Stimulated activated CD4-positive, alpha-beta T cell treated with anti-CD3 and anti-CD28 coated beads, Interleukin-12 subunit alpha, Interleukin-12 subunit beta, amount 100 ng/mL, for 48 hours (primary cell): ENCODE data around the gene PLLP.
"Not testable (repeated sequence)": the region's sequence is repeated elsewhere in the genome, so short reads cannot be mapped to it uniquely, and the experiment has no call there.

ENCODE experiments used
- DNase-seq, 3 donors: peaks; one replicate each; pipeline ENCODE4 v3.0.0-alpha.2; 2020; ENCODE audit warnings: low read depth in 2 of 3, low spot score in 1 of 3

The PLLP gene

GRCh38 chr16:57273826-57274225, 10.6 kb downstream of the PLLP start:
- no peak for DNase-seq

- no peak for DNase-seq
These were observed 11.1 kb downstream of the PLLP start for GRCh38 chr16:57273359-57273758.

- DNase-seq: no peak
These were observed 12.5 kb downstream of the PLLP start for GRCh38 chr16:57271867-57272495.

- no peak for DNase-seq
These were observed 13.5 kb downstream of the PLLP start for GRCh38 chr16:57271063-57271345.

GRCh38 chr16:57270221-57271062, 14.0 kb downstream of the PLLP start:
- DNase-seq: no peak

- no peak for DNase-seq
These were observed 15.4 kb downstream of the PLLP start for GRCh38 chr16:57268804-57269800.

GRCh38 chr16:57267343-57267742, 17.1 kb downstream of the PLLP start:
- DNase-seq: not testable (repeated sequence)

- DNase-seq: no peak
These were observed 17.8 kb downstream of the PLLP start for GRCh38 chr16:57266531-57267260.

- DNase-seq: no peak
These were observed 18.5 kb downstream of the PLLP start for GRCh38 chr16:57265850-57266530.

GRCh38 chr16:57264950-57265371, 19.5 kb downstream of the PLLP start:
- DNase-seq: no peak

- DNase-seq: no peak
These were observed 20.1 kb downstream of the PLLP start for GRCh38 chr16:57264381-57264780.

- no peak for DNase-seq
These were observed 20.7 kb downstream of the PLLP start for GRCh38 chr16:57263541-57264351.

GRCh38 chr16:57262841-57263540, 21.5 kb downstream of the PLLP start:
- DNase-seq: no peak

- no peak for DNase-seq
These were observed 22.7 kb downstream of the PLLP start for GRCh38 chr16:57261806-57262205.

- no peak for DNase-seq
These were observed 24.1 kb downstream of the PLLP start for GRCh38 chr16:57260294-57260929.

- no peak for DNase-seq
These were observed 25.5 kb downstream of the PLLP start for GRCh38 chr16:57258910-57259475.

- no peak for DNase-seq
These were observed 26.1 kb downstream of the PLLP start for GRCh38 chr16:57258226-57258909.
